ENCODE measurements around the gene RUFY1. TPM values are rescaled to one million over a fixed set of nuclear protein-coding genes. Genes with fewer than 3 reads are reported as not detected.
"Not testable (repeated sequence)": the region's sequence is repeated elsewhere in the genome, so short reads cannot be mapped to it uniquely, and the experiment has no call there.

Gene RUFY1
- total and polyA plus RNA-seq, 2 donors (not counting 3 experiments of a cell fraction or from before 2014, with no cell fraction given): 25.6 to 44.9 TPM

- H3K36me3 ChIP-seq (ENCODE audit: control insufficient read depth in 2 of 2, extremely low read depth in 1 of 2, insufficient read depth in 2 of 2, low read length in 2 of 2); H3K79me2 ChIP-seq (ENCODE audit: control insufficient read depth, insufficient read depth, low read length); H3K4me3 ChIP-seq (replicated peaks in 1 of 3; ENCODE audit: insufficient read depth in 1 of 3, low read depth in 1 of 3, low read length in 3 of 3); BruUV-seq (replicated peaks); H3K9me1 ChIP-seq (replicated peaks; ENCODE audit: control insufficient read depth, extremely low read depth, insufficient read depth, low read length); DNase-seq (ENCODE audit: low read depth, low spot score); H3K9me3 ChIP-seq (replicated peaks; ENCODE audit: control insufficient read depth, insufficient read depth, low read length); POLR2A ChIA-PET; CTCF ChIA-PET; H2AFZ ChIP-seq (ENCODE audit: low read depth, low read length); H3K4me1 ChIP-seq (ENCODE audit: control insufficient read depth, extremely low read depth, insufficient read depth, low read length); H3K27me3 ChIP-seq (ENCODE audit: control insufficient read depth in 2 of 2, insufficient read depth in 2 of 2, low read length in 2 of 2); FAIRE-seq; H3K27ac ChIP-seq (ENCODE audit: insufficient read depth, low read depth, low read length); H3K9ac ChIP-seq (replicated peaks; ENCODE audit: extremely low read depth, insufficient read depth, low read length); H3K4me2 ChIP-seq (ENCODE audit: insufficient read depth, low read length); dilution Hi-C loops (cut with MboI; ENCODE audit: extremely low pct_ligation_motif_present, low sequenced_read_pairs); H4K20me1 ChIP-seq (replicated peaks; ENCODE audit: control insufficient read depth, extremely low read depth, insufficient read depth, low read length); intact Hi-C loops (cut with micrococcal nuclease): not testable (repeated sequence)
These were observed 93.0 kb downstream of the RUFY1 start for GRCh38 chr5:179643141-179643920.

GRCh38 chr5:179644766-179645165, 94.4 kb downstream of the RUFY1 start:
- BruUV-seq (replicated peaks); H3K4me2 ChIP-seq (ENCODE audit: insufficient read depth, low read length); POLR2A ChIA-PET; intact Hi-C loops (cut with micrococcal nuclease); H3K4me3 ChIP-seq (replicated peaks in 1 of 3; ENCODE audit: insufficient read depth in 1 of 3, low read depth in 1 of 3, low read length in 3 of 3); H3K4me1 ChIP-seq (ENCODE audit: control insufficient read depth, extremely low read depth, insufficient read depth, low read length); H2AFZ ChIP-seq (ENCODE audit: low read depth, low read length); H3K9me1 ChIP-seq (replicated peaks; ENCODE audit: control insufficient read depth, extremely low read depth, insufficient read depth, low read length); FAIRE-seq; H3K79me2 ChIP-seq (ENCODE audit: control insufficient read depth, insufficient read depth, low read length); CTCF ChIA-PET; dilution Hi-C loops (cut with MboI; ENCODE audit: extremely low pct_ligation_motif_present, low sequenced_read_pairs); H3K27me3 ChIP-seq (ENCODE audit: control insufficient read depth in 2 of 2, insufficient read depth in 2 of 2, low read length in 2 of 2); DNase-seq (ENCODE audit: low read depth, low spot score); H3K9me3 ChIP-seq (replicated peaks; ENCODE audit: control insufficient read depth, insufficient read depth, low read length); H4K20me1 ChIP-seq (replicated peaks; ENCODE audit: control insufficient read depth, extremely low read depth, insufficient read depth, low read length); H3K27ac ChIP-seq (ENCODE audit: insufficient read depth, low read depth, low read length); H3K36me3 ChIP-seq (ENCODE audit: control insufficient read depth in 2 of 2, extremely low read depth in 1 of 2, insufficient read depth in 2 of 2, low read length in 2 of 2); H3K9ac ChIP-seq (replicated peaks; ENCODE audit: extremely low read depth, insufficient read depth, low read length): not testable (repeated sequence)

Measured in endothelial cell of umbilical vein (primary cell).